Activated CD8-positive, alpha-beta memory T cell treated with anti-CD3 and anti-CD28 coated beads for 1 hour (primary cell): ENCODE data around the gene ORAI1.
"Not testable (repeated sequence)": the region's sequence is repeated elsewhere in the genome, so short reads cannot be mapped to it uniquely, and the experiment has no call there.

Source experiments
- DNase-seq, 2 donors: peaks; one replicate each; pipeline ENCODE4 v3.0.0-alpha.2; 2020; ENCODE audit warnings: low read depth in 1 of 2; ENCODE audit errors: extremely low read depth in 1 of 2

ORAI1 gene

GRCh38 chr12:121626087-121626852 lies at the start of gene ORAI1:
ORAI1 (plus strand) TSS chr12:121626530.
- DNase-seq, result peak; percentile 79 to 97

GRCh38 chr12:121576851-121577391 lies 49.4 kb upstream of the ORAI1 start:
- no peak for DNase-seq

- DNase-seq, result no peak
These were observed 48.7 kb upstream of the ORAI1 start for GRCh38 chr12:121577443-121578180.

- DNase-seq, result no peak
These were observed 47.8 kb upstream of the ORAI1 start for GRCh38 chr12:121578230-121579189.

GRCh38 chr12:121579190-121579791 lies 47.0 kb upstream of the ORAI1 start:
- DNase-seq, result no peak

- peak; percentile 32 to 65 for DNase-seq
These were observed 46.1 kb upstream of the ORAI1 start for GRCh38 chr12:121579981-121580868.

- DNase-seq, result no peak
These were observed 45.2 kb upstream of the ORAI1 start, which contains the start of gene KDM2B for GRCh38 chr12:121580959-121581685. KDM2B (minus strand) TSS chr12:121581023; CDS start chr12:121580911, 112 bp downstream.

GRCh38 chr12:121581686-121582429 lies 44.5 kb upstream of the ORAI1 start:
- DNase-seq, result no peak

- DNase-seq, result no peak
These were observed 43.6 kb upstream of the ORAI1 start for GRCh38 chr12:121582583-121583333.

GRCh38 chr12:121583334-121583661 lies 43.0 kb upstream of the ORAI1 start:
- DNase-seq, result not testable (repeated sequence)

- DNase-seq, result not testable (repeated sequence)
These were observed 41.4 kb upstream of the ORAI1 start for GRCh38 chr12:121584885-121585284.

GRCh38 chr12:121590476-121591143 lies 35.7 kb upstream of the ORAI1 start:
- peak; percentile 22 to 24 for DNase-seq

GRCh38 chr12:121592320-121592719 lies 34.0 kb upstream of the ORAI1 start:
- DNase-seq, result no peak

GRCh38 chr12:121595520-121595919 lies 30.8 kb upstream of the ORAI1 start:
- DNase-seq, result no peak

GRCh38 chr12:121596526-121596925 lies 29.8 kb upstream of the ORAI1 start:
- no peak for DNase-seq

GRCh38 chr12:121600702-121601336 lies 25.5 kb upstream of the ORAI1 start:
- no peak for DNase-seq
